Measurements from ENCODE around the gene MPP2.
"Not testable (repeated sequence)": the region's sequence is repeated elsewhere in the genome, so short reads cannot be mapped to it uniquely, and the experiment has no call there.

Gene MPP2

GRCh38 chr17:43907425-43907981, at the start of gene MPP2:
Gene MPP2, minus strand, starts transcription at chr17:43907536. Its CDS starts 3,076 bp downstream, at chr17:43904460.
- no peak for DNase-seq (ENCODE audit: low read depth in 2 of 2)

GRCh38 chr17:43956222-43956621, 48.9 kb upstream of the MPP2 start:
- no peak for DNase-seq (ENCODE audit: low read depth in 2 of 2)

- no peak for DNase-seq (ENCODE audit: low read depth in 2 of 2)
Observed at GRCh38 chr17:43953746-43954145, 46.4 kb upstream of the MPP2 start, which contains the start of gene PYY. Gene PYY, minus strand, starts transcription at chr17:43953940. Its CDS starts 457 bp downstream, at chr17:43953483.

GRCh38 chr17:43952724-43953666, 45.7 kb upstream of the MPP2 start:
- DNase-seq (ENCODE audit: low read depth in 2 of 2), result no peak

- DNase-seq (ENCODE audit: low read depth in 2 of 2), result no peak
Observed at GRCh38 chr17:43952351-43952723, 45.0 kb upstream of the MPP2 start.

- no peak for DNase-seq (ENCODE audit: low read depth in 2 of 2)
Observed at GRCh38 chr17:43951750-43952149, 44.4 kb upstream of the MPP2 start.

- DNase-seq (ENCODE audit: low read depth in 2 of 2), result no peak
Observed at GRCh38 chr17:43950554-43950953, 43.2 kb upstream of the MPP2 start.

- DNase-seq (ENCODE audit: low read depth in 2 of 2), result no peak
Observed at GRCh38 chr17:43949781-43950180, 42.4 kb upstream of the MPP2 start.

- DNase-seq (ENCODE audit: low read depth in 2 of 2), result no peak
Observed at GRCh38 chr17:43946781-43947180, 39.4 kb upstream of the MPP2 start.

GRCh38 chr17:43945074-43945829, 37.9 kb upstream of the MPP2 start:
- no peak for DNase-seq (ENCODE audit: low read depth in 2 of 2)

- no peak for DNase-seq (ENCODE audit: low read depth in 2 of 2)
Observed at GRCh38 chr17:43942051-43942685, 34.8 kb upstream of the MPP2 start, which contains the start of gene PPY. Gene PPY, minus strand, starts transcription at chr17:43942476. Its CDS starts 822 bp downstream, at chr17:43941654.

- DNase-seq (ENCODE audit: low read depth in 2 of 2), result no peak
Observed at GRCh38 chr17:43940630-43941029, 33.3 kb upstream of the MPP2 start.

GRCh38 chr17:43939886-43940285, 32.5 kb upstream of the MPP2 start:
- DNase-seq (ENCODE audit: low read depth in 2 of 2), result no peak

- not testable (repeated sequence) for DNase-seq (ENCODE audit: low read depth in 2 of 2)
Observed at GRCh38 chr17:43939452-43939851, 32.1 kb upstream of the MPP2 start.

GRCh38 chr17:43938838-43939182, 31.5 kb upstream of the MPP2 start:
- DNase-seq (ENCODE audit: low read depth in 2 of 2), result no peak

- DNase-seq (ENCODE audit: low read depth in 2 of 2), result no peak
Observed at GRCh38 chr17:43936434-43936833, 29.1 kb upstream of the MPP2 start.

GRCh38 chr17:43935926-43936261, 28.6 kb upstream of the MPP2 start:
- no peak for DNase-seq (ENCODE audit: low read depth in 2 of 2)

- no peak for DNase-seq (ENCODE audit: low read depth in 2 of 2)
Observed at GRCh38 chr17:43935204-43935925, 28.0 kb upstream of the MPP2 start.

GRCh38 chr17:43932923-43933322, 25.6 kb upstream of the MPP2 start:
- DNase-seq (ENCODE audit: low read depth in 2 of 2), result no peak

- no peak for DNase-seq (ENCODE audit: low read depth in 2 of 2)
Observed at GRCh38 chr17:43932357-43932756, 25.0 kb upstream of the MPP2 start.

GRCh38 chr17:43931062-43931571, 23.8 kb upstream of the MPP2 start:
- no peak for DNase-seq (ENCODE audit: low read depth in 2 of 2)

All from stimulated activated CD8-positive, alpha-beta memory T cell treated with anti-CD3 and anti-CD28 coated beads, Interleukin-15, amount 100 ng/mL, for 4 hours (primary cell).